ENCODE results near the gene FBN1. TPM values are rescaled to one million over a fixed set of nuclear protein-coding genes. Genes with fewer than 3 reads are reported as not detected.

The FBN1 gene
- total RNA-seq, 1 experiment from 2014 or later, result 0.43 TPM

GRCh38 chr15:48393645-48394506, 251.6 kb downstream of the FBN1 start:
- H3K27me3 Mint-ChIP-seq (ENCODE audit: insufficient read depth, unreplicated experiment), result peaks cover 14% of the 10 kb centered on the region
- ChIA-PET CTCF (no interaction called here), POLR2A (no interaction called here)
- H3K27ac Mint-ChIP-seq (ENCODE audit: unreplicated experiment), result no peak overlapping the region
- Histone ChIP-seq H3K36me3 (ENCODE audit: control insufficient read depth, insufficient read depth, low read length) (no peaks in the 10 kb centered on the region), H3K4me1 (no peaks in the 10 kb centered on the region), H3K4me3 (ENCODE audit: low read depth, low read length) (no peak overlapping the region), H3K9me3 (no peaks in the 10 kb centered on the region), H3K27me3 (replicated peaks; ENCODE audit: control insufficient read depth, insufficient read depth, low read length) (no peaks in the 10 kb centered on the region; the same call in 1 of the 2 replicates)
- no peaks in the 10 kb centered on the region for H3K36me3 Mint-ChIP-seq (ENCODE audit: insufficient read depth, unreplicated experiment)
- DNase-seq, result no peak
- intact Hi-C loops (cut with micrococcal nuclease; ENCODE audit: unreplicated experiment), result no loop called here
- TF ChIP-seq, protein P1, sequence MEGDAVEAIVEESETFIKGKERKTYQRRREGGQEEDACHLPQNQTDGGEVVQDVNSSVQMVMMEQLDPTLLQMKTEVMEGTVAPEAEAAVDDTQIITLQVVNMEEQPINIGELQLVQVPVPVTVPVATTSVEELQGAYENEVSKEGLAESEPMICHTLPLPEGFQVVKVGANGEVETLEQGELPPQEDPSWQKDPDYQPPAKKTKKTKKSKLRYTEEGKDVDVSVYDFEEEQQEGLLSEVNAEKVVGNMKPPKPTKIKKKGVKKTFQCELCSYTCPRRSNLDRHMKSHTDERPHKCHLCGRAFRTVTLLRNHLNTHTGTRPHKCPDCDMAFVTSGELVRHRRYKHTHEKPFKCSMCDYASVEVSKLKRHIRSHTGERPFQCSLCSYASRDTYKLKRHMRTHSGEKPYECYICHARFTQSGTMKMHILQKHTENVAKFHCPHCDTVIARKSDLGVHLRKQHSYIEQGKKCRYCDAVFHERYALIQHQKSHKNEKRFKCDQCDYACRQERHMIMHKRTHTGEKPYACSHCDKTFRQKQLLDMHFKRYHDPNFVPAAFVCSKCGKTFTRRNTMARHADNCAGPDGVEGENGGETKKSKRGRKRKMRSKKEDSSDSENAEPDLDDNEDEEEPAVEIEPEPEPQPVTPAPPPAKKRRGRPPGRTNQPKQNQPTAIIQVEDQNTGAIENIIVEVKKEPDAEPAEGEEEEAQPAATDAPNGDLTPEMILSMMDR (IDR thresholded peaks at IDR 0.05; ENCODE audit: insufficient read depth in 1 of 2, low read depth in 1 of 2, low read length in 1 of 2, severe bottlenecking in 1 of 2, unreplicated experiment in 1 of 2), result no peak
- no peaks in the 10 kb centered on the region for H3K4me1 Mint-ChIP-seq (ENCODE audit: low read depth, unreplicated experiment)
- BruUV-seq (replicated peaks), result no TSS peak
- no peaks in the 10 kb centered on the region for H3K9me3 Mint-ChIP-seq (ENCODE audit: unreplicated experiment)
- H3K4me3 Mint-ChIP-seq (ENCODE audit: unreplicated experiment), result no peak overlapping the region

- Mint-ChIP-seq H3K4me1 (ENCODE audit: low read depth, unreplicated experiment) (no peaks in the 10 kb centered on the region), H3K36me3 (ENCODE audit: insufficient read depth, unreplicated experiment) (no peaks in the 10 kb centered on the region), H3K27ac (ENCODE audit: unreplicated experiment) (no peak overlapping the region), H3K9me3 (ENCODE audit: unreplicated experiment) (no peaks in the 10 kb centered on the region), H3K27me3 (ENCODE audit: insufficient read depth, unreplicated experiment) (peaks cover 9% of the 10 kb centered on the region), H3K4me3 (ENCODE audit: unreplicated experiment) (no peak overlapping the region)
- Histone ChIP-seq H3K9me3 (no peaks in the 10 kb centered on the region), H3K36me3 (ENCODE audit: control insufficient read depth, insufficient read depth, low read length) (no peaks in the 10 kb centered on the region), H3K4me3 (ENCODE audit: low read depth, low read length) (no peak overlapping the region), H3K4me1 (no peaks in the 10 kb centered on the region), H3K27me3 (replicated peaks; ENCODE audit: control insufficient read depth, insufficient read depth, low read length) (no peaks in the 10 kb centered on the region; the same call in 1 of the 2 replicates)
- no TSS peak for BruUV-seq (replicated peaks)
- POLR2A ChIA-PET, result no interaction called here
- intact Hi-C loops (cut with micrococcal nuclease; ENCODE audit: unreplicated experiment), result no loop called here
- no peak for DNase-seq
- TF ChIP-seq, protein P1 (IDR thresholded peaks at IDR 0.05; ENCODE audit: insufficient read depth in 1 of 2, low read depth in 1 of 2, low read length in 1 of 2, severe bottlenecking in 1 of 2, unreplicated experiment in 1 of 2), result no peak
- CTCF ChIA-PET, result no interaction called here
Observed at GRCh38 chr15:48392356-48392755, 253.2 kb downstream of the FBN1 start.

DNA sequence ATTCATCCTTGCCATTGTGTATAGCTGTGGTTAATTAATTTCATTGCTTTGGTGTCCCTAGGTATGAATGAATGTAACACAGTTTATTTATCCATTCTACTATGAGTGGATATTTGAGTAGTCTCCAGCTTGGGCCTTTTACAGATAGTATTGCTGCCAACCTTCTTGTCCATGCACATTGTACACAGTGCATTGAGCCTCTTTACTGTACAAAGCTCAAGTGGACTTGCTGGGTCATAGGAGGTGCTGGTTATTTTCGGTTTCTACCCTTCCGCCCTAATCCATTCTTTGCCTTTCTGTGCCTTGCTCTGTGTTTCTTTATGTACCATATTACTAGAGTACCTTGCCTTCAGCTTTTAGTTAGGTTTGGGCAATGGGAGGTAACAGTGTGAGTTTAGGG, 253.6 kb downstream of the FBN1 start:
- no peaks in the 10 kb centered on the region for H3K4me1 Mint-ChIP-seq (ENCODE audit: low read depth, unreplicated experiment)
- Histone ChIP-seq H3K4me1 (no peaks in the 10 kb centered on the region), H3K4me3 (ENCODE audit: low read depth, low read length) (no peak overlapping the region), H3K36me3 (ENCODE audit: control insufficient read depth, insufficient read depth, low read length) (no peaks in the 10 kb centered on the region), H3K9me3 (no peaks in the 10 kb centered on the region), H3K27me3 (replicated peaks; ENCODE audit: control insufficient read depth, insufficient read depth, low read length) (no peaks in the 10 kb centered on the region; the same call in 1 of the 2 replicates)
- H3K27ac Mint-ChIP-seq (ENCODE audit: unreplicated experiment), result no peak overlapping the region
- TF ChIP-seq, protein P1 (IDR thresholded peaks at IDR 0.05; ENCODE audit: insufficient read depth in 1 of 2, low read depth in 1 of 2, low read length in 1 of 2, severe bottlenecking in 1 of 2, unreplicated experiment in 1 of 2), result no peak
- DNase-seq, result no peak
- ChIA-PET POLR2A (no interaction called here), CTCF (no interaction called here)
- H3K27me3 Mint-ChIP-seq (ENCODE audit: insufficient read depth, unreplicated experiment), result peaks cover 9% of the 10 kb centered on the region
- H3K36me3 Mint-ChIP-seq (ENCODE audit: insufficient read depth, unreplicated experiment), result no peaks in the 10 kb centered on the region
- H3K4me3 Mint-ChIP-seq (ENCODE audit: unreplicated experiment), result no peak overlapping the region
- intact Hi-C loops (cut with micrococcal nuclease; ENCODE audit: unreplicated experiment), result no loop called here
- H3K9me3 Mint-ChIP-seq (ENCODE audit: unreplicated experiment), result no peaks in the 10 kb centered on the region
- BruUV-seq (replicated peaks), result no TSS peak
